Activated T-helper 1 cell treated with anti-CD3 and anti-CD28 coated beads, Interleukin-12 subunit alpha, Interleukin-12 subunit beta, Interleukin-2, Interleukin-4 antibody, amounts not matched to agents 30 ng/mL and 10 ng/mL and 1 ng/mL, durations not matched to agents 14 hours and 24 hours and 36 hours (primary cell): ENCODE results near the gene SUFU. TPM values are rescaled to one million over a fixed set of nuclear protein-coding genes. Genes with fewer than 3 reads are reported as not detected.
A peak's percentile ranks its signal among the peaks of the same experiment; 100 is the strongest.

Source experiments
- DNase-seq: peaks from one replicate; pipeline ENCODE4 v3.0.0; 2021; ENCODE audit warnings: low spot score
- H3K27ac Mint-ChIP-seq: one replicate; pipeline ENCODE4 v1.8.0; 2021; ENCODE audit warnings: mild to moderate bottlenecking, mixed read lengths
- H3K27me3 Mint-ChIP-seq: one replicate; pipeline ENCODE4 v1.8.0; 2022; ENCODE audit warnings: mild to moderate bottlenecking, moderate library complexity, mixed read lengths; ENCODE audit not compliant: insufficient read depth
- H3K36me3 Mint-ChIP-seq: one replicate; pipeline ENCODE4 v1.8.0; 2021; ENCODE audit warnings: low read depth, mixed read lengths
- H3K4me1 Mint-ChIP-seq: one replicate; pipeline ENCODE4 v1.8.0; 2021; ENCODE audit warnings: low read depth, mixed read lengths
- H3K4me3 Mint-ChIP-seq: one replicate; pipeline ENCODE4 v1.8.0; 2021; ENCODE audit warnings: mild to moderate bottlenecking, moderate library complexity, mixed read lengths
- H3K9me3 Mint-ChIP-seq: one replicate; pipeline ENCODE4 v1.8.0; 2021; ENCODE audit warnings: mixed read lengths
- intact Hi-C: fragments of 100-400 bp; cut with micrococcal nuclease; formaldehyde crosslinking; loops from one replicate; pipeline ENCODE4 v1.15.1; 2024
- total RNA-seq: library from RNA; stranded (reverse); gene quantifications from 2 replicates; pipeline ENCODE4 v1.2.3, GENCODE V29; 2022

SUFU gene
- total RNA-seq, 1 donor from 2014 or later = 11.6 TPM

DNA sequence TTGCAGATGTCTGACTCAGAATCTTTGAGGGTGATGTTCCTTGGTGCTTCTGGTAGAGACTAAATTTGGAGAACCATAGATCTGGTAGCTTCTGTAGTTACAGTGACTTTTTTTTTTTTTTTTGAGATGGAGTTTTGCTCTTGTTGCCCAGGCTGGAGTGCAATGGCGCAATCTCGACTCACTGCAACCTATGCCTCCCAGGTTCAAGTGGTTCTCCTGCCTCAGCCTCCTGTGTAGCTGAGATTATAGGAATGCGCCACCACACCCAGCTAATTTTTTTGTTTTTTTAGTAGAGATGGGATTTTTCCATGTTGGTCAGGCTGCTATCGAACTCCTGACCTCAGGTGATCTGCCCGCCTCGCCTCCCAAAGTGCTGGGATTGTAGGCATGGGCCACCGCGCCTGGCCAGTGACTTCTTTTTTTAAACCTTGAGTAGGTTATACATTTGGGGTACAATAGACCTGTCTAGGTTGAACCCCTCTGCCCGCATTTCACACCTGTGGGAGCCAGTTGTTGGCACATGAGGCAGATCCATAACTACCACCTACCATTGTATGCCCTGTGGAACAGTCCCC lies 47.0 kb downstream of the SUFU start:
- Mint-ChIP-seq H3K4me3 (no peak overlapping the region), H3K4me1 (no peaks in the 10 kb centered on the region), H3K27ac (peak overlapping the region; percentile 52), H3K9me3 (no peaks in the 10 kb centered on the region), H3K36me3 (peaks cover 12% of the 10 kb centered on the region), H3K27me3 (peaks cover 2% of the 10 kb centered on the region)
- intact Hi-C loops = no loop called here
- no peak for DNase-seq

DNA sequence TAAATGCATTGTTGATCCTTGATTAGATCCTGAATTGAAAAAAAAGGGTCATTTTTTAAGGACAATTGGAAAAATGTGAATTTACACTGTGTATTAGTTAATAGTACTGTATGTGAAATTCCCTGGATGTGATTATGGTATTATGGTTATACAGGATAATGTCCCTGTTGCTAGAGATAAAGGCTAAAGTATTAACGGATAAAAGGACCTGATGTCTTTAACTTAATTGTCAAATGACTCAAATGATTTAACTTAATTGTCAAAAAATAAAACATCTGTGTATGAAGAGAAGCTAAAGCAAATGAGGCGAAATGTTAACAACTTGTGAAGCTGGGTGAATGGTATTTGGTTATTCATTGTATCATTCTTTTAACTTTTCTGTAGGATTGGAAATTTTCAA lies 48.8 kb downstream of the SUFU start:
- Mint-ChIP-seq H3K4me3 (no peak overlapping the region), H3K9me3 (no peaks in the 10 kb centered on the region), H3K27ac (no peak overlapping the region), H3K36me3 (peaks cover 9% of the 10 kb centered on the region), H3K4me1 (no peaks in the 10 kb centered on the region), H3K27me3 (no peaks in the 10 kb centered on the region)
- intact Hi-C loops = no loop called here
- DNase-seq = no peak

- Mint-ChIP-seq H3K9me3 (no peaks in the 10 kb centered on the region), H3K27ac (no peak overlapping the region), H3K4me3 (no peak overlapping the region), H3K36me3 (peaks cover 9% of the 10 kb centered on the region), H3K4me1 (no peaks in the 10 kb centered on the region), H3K27me3 (no peaks in the 10 kb centered on the region)
- intact Hi-C loops = no loop called here
- DNase-seq = no peak
Measured at GRCh38 chr10:102553771-102554170, 50.0 kb downstream of the SUFU start.

DNA sequence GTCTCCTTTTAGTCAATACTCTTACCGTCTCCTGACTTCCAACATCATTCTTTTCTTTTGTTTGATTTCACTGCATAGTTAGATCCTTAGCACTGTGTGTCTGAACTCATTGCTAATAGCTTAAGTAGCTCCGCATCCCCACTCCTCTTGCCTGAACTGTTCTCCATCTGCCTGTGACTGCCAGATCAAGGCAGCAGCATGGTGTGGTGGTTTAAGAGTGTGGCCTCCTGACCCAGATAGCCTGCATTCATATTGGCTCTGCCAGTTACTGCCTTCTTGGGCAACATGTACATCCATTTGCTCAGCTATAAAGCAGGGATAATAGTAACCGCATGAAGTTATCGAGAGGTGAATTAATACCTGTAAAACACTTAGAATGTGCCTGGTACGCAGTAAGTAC lies 50.8 kb downstream of the SUFU start:
- intact Hi-C loops = no loop called here
- Mint-ChIP-seq H3K27me3 (no peaks in the 10 kb centered on the region), H3K27ac (no peak overlapping the region), H3K36me3 (peaks cover 9% of the 10 kb centered on the region), H3K4me3 (no peak overlapping the region), H3K4me1 (peaks cover 3% of the 10 kb centered on the region), H3K9me3 (no peaks in the 10 kb centered on the region)
- DNase-seq = no peak

GRCh38 chr10:102555781-102556328 lies 52.1 kb downstream of the SUFU start:
- no peak overlapping the region for H3K27ac Mint-ChIP-seq
- H3K4me3 Mint-ChIP-seq = no peak overlapping the region
- peaks cover 5% of the 10 kb centered on the region for H3K36me3 Mint-ChIP-seq
- peaks cover 8% of the 10 kb centered on the region for H3K4me1 Mint-ChIP-seq
- no peaks in the 10 kb centered on the region for H3K9me3 Mint-ChIP-seq
- no peak for DNase-seq
- intact Hi-C loops = no loop called here
- H3K27me3 Mint-ChIP-seq = no peaks in the 10 kb centered on the region

DNA sequence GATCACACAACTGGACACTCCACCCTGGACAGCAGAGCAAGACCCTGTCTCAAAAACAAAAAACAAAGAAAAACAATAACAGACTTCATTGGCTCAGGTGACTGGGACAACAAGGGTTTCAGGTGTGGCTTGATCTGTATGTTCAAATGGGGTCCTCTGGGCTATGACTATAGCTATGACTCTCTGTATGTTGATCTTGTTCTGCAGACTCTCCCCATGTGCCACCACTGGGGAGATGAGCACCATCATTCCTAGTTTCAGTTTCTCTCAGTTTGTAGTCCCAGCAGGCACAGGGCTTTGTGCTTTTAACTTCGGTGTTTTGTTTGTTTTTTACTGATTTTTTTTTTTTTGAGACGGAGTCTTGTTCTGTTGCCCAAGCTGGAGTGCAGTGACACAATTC lies 53.8 kb downstream of the SUFU start:
- Mint-ChIP-seq H3K27me3 (no peaks in the 10 kb centered on the region), H3K36me3 (no peaks in the 10 kb centered on the region), H3K9me3 (no peaks in the 10 kb centered on the region), H3K4me3 (no peak overlapping the region), H3K4me1 (peaks cover 8% of the 10 kb centered on the region), H3K27ac (no peak overlapping the region)
- DNase-seq = no peak
- intact Hi-C loops = no loop called here

DNA sequence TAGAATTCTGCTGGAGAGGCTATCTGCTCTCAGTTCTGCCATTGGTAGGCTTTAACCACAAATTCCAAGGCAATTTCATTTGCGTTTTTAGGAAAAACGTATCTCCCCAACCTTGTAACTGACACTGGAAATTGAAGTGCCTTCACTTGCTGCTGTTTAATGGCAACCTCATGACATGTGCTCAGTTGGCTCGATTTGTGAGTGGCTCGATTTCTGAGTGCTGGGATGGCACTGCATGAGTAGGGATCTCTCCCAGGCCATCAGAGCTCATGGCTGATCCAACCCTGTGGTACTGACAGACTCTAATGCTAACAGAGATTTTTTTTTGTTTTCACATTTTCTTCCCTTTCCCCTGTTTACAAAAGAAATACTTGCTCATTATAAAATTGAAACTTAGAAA lies 56.0 kb downstream of the SUFU start:
- Mint-ChIP-seq H3K4me3 (no peak overlapping the region), H3K9me3 (no peaks in the 10 kb centered on the region)

GRCh38 chr10:102564209-102564834 lies 60.5 kb downstream of the SUFU start:
- Mint-ChIP-seq H3K27ac (no peak overlapping the region), H3K36me3 (no peaks in the 10 kb centered on the region), H3K4me3 (no peak overlapping the region), H3K9me3 (no peaks in the 10 kb centered on the region), H3K27me3 (no peaks in the 10 kb centered on the region), H3K4me1 (peaks cover 7% of the 10 kb centered on the region)
- no peak for DNase-seq
- intact Hi-C loops = no loop called here

More for the DNA sequence above, 56.0 kb downstream of the SUFU start:
- H3K4me1 Mint-ChIP-seq = peaks cover 8% of the 10 kb centered on the region
- no peaks in the 10 kb centered on the region for H3K36me3 Mint-ChIP-seq
- no peaks in the 10 kb centered on the region for H3K27me3 Mint-ChIP-seq
- intact Hi-C loops = no loop called here
- DNase-seq = no peak
- no peak overlapping the region for H3K27ac Mint-ChIP-seq

DNA sequence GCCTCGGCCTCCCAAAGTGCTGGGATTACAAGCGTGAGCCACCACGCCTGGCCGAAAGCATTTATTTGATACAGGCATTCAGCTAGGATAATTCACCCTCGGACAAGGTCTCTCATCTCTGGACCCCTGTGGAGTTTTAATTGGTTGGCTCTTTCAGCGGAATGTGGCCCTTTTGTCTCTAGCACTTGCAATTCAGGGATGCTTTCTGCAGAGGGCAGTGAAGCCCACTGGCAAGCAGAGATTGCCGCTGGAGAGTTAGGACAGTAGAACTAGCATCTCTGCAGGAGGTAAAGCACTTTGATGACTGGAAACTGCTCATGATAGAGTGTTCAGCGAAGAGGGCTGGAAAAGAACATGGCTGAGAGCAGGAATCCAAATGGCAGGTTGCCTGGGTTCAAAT lies 62.0 kb downstream of the SUFU start:
- Mint-ChIP-seq H3K4me3 (no peak overlapping the region), H3K36me3 (no peaks in the 10 kb centered on the region), H3K27ac (no peak overlapping the region), H3K4me1 (no peaks in the 10 kb centered on the region), H3K27me3 (no peaks in the 10 kb centered on the region), H3K9me3 (no peaks in the 10 kb centered on the region)
- intact Hi-C loops = no loop called here
- DNase-seq = no peak

DNA sequence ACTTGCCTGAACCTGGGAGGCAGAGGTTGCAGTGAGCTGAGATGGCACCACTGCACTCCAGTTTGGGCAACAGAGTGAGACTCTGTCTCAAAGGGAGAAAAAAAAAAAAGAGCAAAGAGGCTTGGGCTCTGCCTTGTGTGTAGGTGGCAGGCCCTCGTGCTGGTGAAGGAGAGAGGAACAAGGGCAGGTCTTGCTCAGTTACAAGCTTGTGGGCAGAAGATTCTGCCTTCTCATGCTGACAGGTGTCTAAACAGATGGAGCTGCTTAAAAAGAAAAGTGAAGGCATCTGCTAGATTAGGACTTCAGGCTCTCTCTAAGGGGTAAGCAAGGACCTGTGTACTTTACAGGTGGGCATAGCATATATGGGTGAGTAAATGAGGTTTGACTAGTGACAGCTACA lies 75.0 kb downstream of the SUFU start:
- peaks cover 19% of the 10 kb centered on the region for H3K4me1 Mint-ChIP-seq
- intact Hi-C loops = no loop called here
- H3K4me3 Mint-ChIP-seq = no peak overlapping the region

GRCh38 chr10:102579328-102579727 lies 75.6 kb downstream of the SUFU start:
- H3K9me3 Mint-ChIP-seq = no peaks in the 10 kb centered on the region
- DNase-seq = no peak
- H3K4me3 Mint-ChIP-seq = no peak overlapping the region
- intact Hi-C loops = no loop called here
- H3K36me3 Mint-ChIP-seq = no peaks in the 10 kb centered on the region
- no peak overlapping the region for H3K27ac Mint-ChIP-seq
- peaks cover 19% of the 10 kb centered on the region for H3K4me1 Mint-ChIP-seq
- H3K27me3 Mint-ChIP-seq = no peaks in the 10 kb centered on the region

More for the DNA sequence above, 75.0 kb downstream of the SUFU start:
- no peaks in the 10 kb centered on the region for H3K27me3 Mint-ChIP-seq
- H3K36me3 Mint-ChIP-seq = no peaks in the 10 kb centered on the region
- H3K27ac Mint-ChIP-seq = no peak overlapping the region
- no peak for DNase-seq
- no peaks in the 10 kb centered on the region for H3K9me3 Mint-ChIP-seq

DNA sequence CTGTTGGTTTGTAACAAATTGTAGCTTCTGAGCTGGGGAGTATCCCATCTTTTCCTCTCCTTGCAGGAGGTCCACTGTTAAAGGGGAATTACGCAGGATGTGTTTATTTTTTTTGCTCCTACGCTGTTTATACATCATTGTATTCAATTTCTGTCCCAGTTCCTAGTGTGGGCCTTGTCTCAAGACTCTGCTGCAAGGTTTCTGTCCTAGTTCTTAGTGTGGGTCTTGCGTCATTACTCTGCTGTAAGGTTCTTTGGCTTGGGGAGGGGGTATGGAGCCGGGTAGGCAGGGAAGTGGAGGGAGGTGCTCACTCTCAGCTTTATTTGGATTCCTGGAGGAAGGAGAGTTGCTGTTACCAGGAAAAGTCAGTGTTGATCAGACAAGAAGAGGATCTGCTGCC lies 76.5 kb downstream of the SUFU start:
- no peak overlapping the region for H3K4me3 Mint-ChIP-seq
- H3K4me1 Mint-ChIP-seq = peaks cover 19% of the 10 kb centered on the region
- no peak for DNase-seq
- H3K27ac Mint-ChIP-seq = no peak overlapping the region
- H3K9me3 Mint-ChIP-seq = no peaks in the 10 kb centered on the region
- intact Hi-C loops = no loop called here
- H3K27me3 Mint-ChIP-seq = no peaks in the 10 kb centered on the region
- no peaks in the 10 kb centered on the region for H3K36me3 Mint-ChIP-seq

- Mint-ChIP-seq H3K9me3 (no peaks in the 10 kb centered on the region), H3K27me3 (no peaks in the 10 kb centered on the region), H3K4me1 (peaks cover 19% of the 10 kb centered on the region), H3K36me3 (no peaks in the 10 kb centered on the region), H3K27ac (no peak overlapping the region), H3K4me3 (no peak overlapping the region)
- intact Hi-C loops = no loop called here
- no peak for DNase-seq
Measured at GRCh38 chr10:102581401-102581800, 77.6 kb downstream of the SUFU start.
